ENCODE data around the gene MS4A2. TPM values are rescaled to one million over a fixed set of nuclear protein-coding genes. Genes with fewer than 3 reads are reported as not detected.
"Not testable (repeated sequence)": the region's sequence is repeated elsewhere in the genome, so short reads cannot be mapped to it uniquely, and the experiment has no call there.

Gene MS4A2
- polyA plus RNA-seq, 3 donors, result 0.19 to 0.26 TPM; not detected in 1

DNA sequence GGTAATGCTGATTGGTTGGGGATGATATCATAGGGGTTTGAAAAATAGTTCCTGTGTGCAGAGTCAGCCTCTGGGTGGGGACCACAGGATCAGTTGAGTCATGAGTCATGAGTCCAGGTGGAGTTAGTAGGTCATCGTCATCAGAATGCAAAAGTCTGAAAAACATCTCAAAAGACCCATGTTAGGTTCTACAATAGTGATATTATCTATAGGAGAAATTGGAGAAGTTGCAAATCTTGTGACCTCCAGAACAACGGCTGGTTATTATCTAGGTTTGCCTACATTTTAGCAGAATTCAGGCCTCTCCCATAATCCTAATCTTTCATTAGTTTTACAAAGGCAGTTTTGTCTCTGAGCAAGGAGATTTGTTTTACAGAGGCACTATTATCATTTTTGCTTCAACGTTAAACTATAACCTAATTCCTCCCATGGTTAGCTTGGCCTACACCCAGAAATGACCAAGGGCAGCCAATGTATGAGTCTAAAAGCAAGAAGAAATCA, 38.9 kb downstream of the MS4A2 start:
- Mint-ChIP-seq H3K27ac (no peak overlapping the region), H3K4me3 (no peak overlapping the region), H3K27me3 (ENCODE audit: low read depth in 3 of 3) (no peaks in the 10 kb centered on the region), H3K9me3 (peaks cover 0 to 3% (median 0%) of the 10 kb centered on the region in 7 donors), H3K4me1 (peaks cover 10% of the 10 kb centered on the region), H3K36me3 (no peaks in the 10 kb centered on the region)
- TF ChIP-seq, protein P1, sequence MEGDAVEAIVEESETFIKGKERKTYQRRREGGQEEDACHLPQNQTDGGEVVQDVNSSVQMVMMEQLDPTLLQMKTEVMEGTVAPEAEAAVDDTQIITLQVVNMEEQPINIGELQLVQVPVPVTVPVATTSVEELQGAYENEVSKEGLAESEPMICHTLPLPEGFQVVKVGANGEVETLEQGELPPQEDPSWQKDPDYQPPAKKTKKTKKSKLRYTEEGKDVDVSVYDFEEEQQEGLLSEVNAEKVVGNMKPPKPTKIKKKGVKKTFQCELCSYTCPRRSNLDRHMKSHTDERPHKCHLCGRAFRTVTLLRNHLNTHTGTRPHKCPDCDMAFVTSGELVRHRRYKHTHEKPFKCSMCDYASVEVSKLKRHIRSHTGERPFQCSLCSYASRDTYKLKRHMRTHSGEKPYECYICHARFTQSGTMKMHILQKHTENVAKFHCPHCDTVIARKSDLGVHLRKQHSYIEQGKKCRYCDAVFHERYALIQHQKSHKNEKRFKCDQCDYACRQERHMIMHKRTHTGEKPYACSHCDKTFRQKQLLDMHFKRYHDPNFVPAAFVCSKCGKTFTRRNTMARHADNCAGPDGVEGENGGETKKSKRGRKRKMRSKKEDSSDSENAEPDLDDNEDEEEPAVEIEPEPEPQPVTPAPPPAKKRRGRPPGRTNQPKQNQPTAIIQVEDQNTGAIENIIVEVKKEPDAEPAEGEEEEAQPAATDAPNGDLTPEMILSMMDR (IDR thresholded peaks at IDR 0.05), result no peak
- WGBS (ENCODE audit: insufficient coverage), result no CpG with 5 or more reads among the region's 3 CpGs
- Histone ChIP-seq H2AFZ (ENCODE audit: insufficient read depth, low read depth, low read length, poor library complexity, severe bottlenecking) (no peak overlapping the region), H3K9ac (ENCODE audit: insufficient read depth, low read length, poor library complexity, severe bottlenecking) (no peak overlapping the region), H3K4me1 (ENCODE audit: control insufficient read depth in 1 of 2, insufficient read depth in 2 of 2, low read length in 2 of 2) (peaks cover 0 to 2% of the 10 kb centered on the region in 2 donors), H3K27ac (ENCODE audit: low read depth in 1 of 2, low read length in 2 of 2) (no peak overlapping the region), H3K79me2 (ENCODE audit: insufficient read depth, low read length) (no peaks in the 10 kb centered on the region), H3K4me2 (replicated peaks; ENCODE audit: extremely low read depth, low read length, poor library complexity, severe bottlenecking) (no peak overlapping the region), H3K9me3 (replicated peaks in 1 of 2; ENCODE audit: control insufficient read depth in 1 of 2, insufficient read depth in 1 of 2, low read length in 2 of 2) (no peaks in the 10 kb centered on the region), H3K36me3 (replicated peaks in 1 of 2; ENCODE audit: control insufficient read depth in 1 of 2, insufficient read depth in 2 of 2, low read length in 2 of 2) (no peaks in the 10 kb centered on the region), H3K27me3 (ENCODE audit: control insufficient read depth in 2 of 2, insufficient read depth in 2 of 2, low read length in 2 of 2) (no peaks in the 10 kb centered on the region), H4K20me1 (ENCODE audit: insufficient read depth, low read length) (no peaks in the 10 kb centered on the region), H3K4me3 (replicated peaks in 1 of 3; ENCODE audit: low read depth in 2 of 3, low read length in 3 of 3) (no peak overlapping the region)
- intact Hi-C loops (cut with micrococcal nuclease), result no loop called here
- no peak for DNase-seq

DNA sequence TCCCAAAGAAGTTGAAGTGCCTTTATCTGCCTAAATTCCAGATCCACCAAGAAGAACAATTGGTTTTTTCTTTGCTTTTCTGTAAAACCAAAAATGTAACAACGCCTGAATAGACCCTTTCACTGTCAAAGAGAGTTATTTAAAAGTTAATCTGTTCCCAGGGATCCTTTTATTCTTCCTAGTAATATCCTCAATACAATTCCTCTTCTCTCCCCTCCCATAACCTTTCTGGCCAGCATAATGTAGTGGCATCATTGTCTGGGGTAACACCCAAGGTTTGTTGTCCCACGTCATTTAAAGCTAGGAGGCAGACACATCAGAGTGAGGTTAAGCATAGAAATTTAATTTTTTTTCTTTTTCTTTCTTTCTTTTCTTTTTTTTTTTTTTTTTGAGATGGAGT, 39.9 kb downstream of the MS4A2 start:
- H3K4me3 Mint-ChIP-seq, result no peak overlapping the region
- Histone ChIP-seq H3K9ac (ENCODE audit: insufficient read depth, low read length, poor library complexity, severe bottlenecking) (no peak overlapping the region), H3K27ac (ENCODE audit: low read depth in 1 of 2, low read length in 2 of 2) (no peak overlapping the region), H3K4me2 (replicated peaks; ENCODE audit: extremely low read depth, low read length, poor library complexity, severe bottlenecking) (no peak overlapping the region), H3K36me3 (replicated peaks in 1 of 2; ENCODE audit: control insufficient read depth in 1 of 2, insufficient read depth in 2 of 2, low read length in 2 of 2) (no peaks in the 10 kb centered on the region), H4K20me1 (ENCODE audit: insufficient read depth, low read length) (no peaks in the 10 kb centered on the region), H3K27me3 (ENCODE audit: control insufficient read depth in 2 of 2, insufficient read depth in 2 of 2, low read length in 2 of 2) (no peaks in the 10 kb centered on the region), H3K4me1 (ENCODE audit: control insufficient read depth in 1 of 2, insufficient read depth in 2 of 2, low read length in 2 of 2) (peaks cover 0 to 2% of the 10 kb centered on the region in 2 donors), H3K4me3 (replicated peaks in 1 of 3; ENCODE audit: low read depth in 2 of 3, low read length in 3 of 3) (no peak overlapping the region), H3K79me2 (ENCODE audit: insufficient read depth, low read length) (no peaks in the 10 kb centered on the region), H2AFZ (ENCODE audit: insufficient read depth, low read depth, low read length, poor library complexity, severe bottlenecking) (no peak overlapping the region), H3K9me3 (replicated peaks in 1 of 2; ENCODE audit: control insufficient read depth in 1 of 2, insufficient read depth in 1 of 2, low read length in 2 of 2) (no peaks in the 10 kb centered on the region)
- peaks cover 10% of the 10 kb centered on the region for H3K4me1 Mint-ChIP-seq
- WGBS (ENCODE audit: insufficient coverage), result no CpG with 5 or more reads among the region's 2 CpGs
- DNase-seq, result no peak
- no peaks in the 10 kb centered on the region for H3K36me3 Mint-ChIP-seq
- intact Hi-C loops (cut with micrococcal nuclease), result no loop called here
- H3K27me3 Mint-ChIP-seq (ENCODE audit: low read depth in 3 of 3), result no peaks in the 10 kb centered on the region
- TF ChIP-seq, protein P1 (IDR thresholded peaks at IDR 0.05), result no peak
- no peak overlapping the region for H3K27ac Mint-ChIP-seq
- peaks cover 0 to 3% (median 0%) of the 10 kb centered on the region in 7 donors for H3K9me3 Mint-ChIP-seq

DNA sequence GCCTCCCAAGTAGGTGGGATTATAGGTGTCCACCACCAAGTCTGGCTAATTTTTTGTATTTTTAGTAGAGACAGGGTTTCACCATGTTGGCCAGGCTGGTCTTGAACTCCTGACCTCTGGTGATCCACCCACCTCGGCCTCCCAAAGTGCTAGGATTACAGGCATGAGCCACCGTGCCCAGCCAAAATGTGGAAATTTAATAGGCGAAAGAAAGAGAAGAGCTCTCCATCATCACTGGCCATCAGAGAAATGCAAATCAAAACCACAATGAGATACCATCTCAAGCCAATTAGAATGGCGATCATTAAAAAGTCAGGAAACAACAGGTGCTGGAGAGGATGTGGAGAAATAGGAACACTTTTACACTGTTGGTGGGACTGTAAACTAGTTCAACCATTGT, 40.4 kb downstream of the MS4A2 start:
- H3K9me3 ChIP-seq (replicated peaks in 1 of 2; ENCODE audit: control insufficient read depth in 1 of 2, insufficient read depth in 1 of 2, low read length in 2 of 2); H3K4me2 ChIP-seq (replicated peaks; ENCODE audit: extremely low read depth, low read length, poor library complexity, severe bottlenecking); H2AFZ ChIP-seq (ENCODE audit: insufficient read depth, low read depth, low read length, poor library complexity, severe bottlenecking); H3K36me3 ChIP-seq (replicated peaks in 1 of 2; ENCODE audit: control insufficient read depth in 1 of 2, insufficient read depth in 2 of 2, low read length in 2 of 2); H4K20me1 ChIP-seq (ENCODE audit: insufficient read depth, low read length); H3K79me2 ChIP-seq (ENCODE audit: insufficient read depth, low read length); H3K4me1 Mint-ChIP-seq; H3K9ac ChIP-seq (ENCODE audit: insufficient read depth, low read length, poor library complexity, severe bottlenecking); H3K4me3 ChIP-seq (replicated peaks in 1 of 3; ENCODE audit: low read depth in 2 of 3, low read length in 3 of 3); H3K27me3 Mint-ChIP-seq (ENCODE audit: low read depth in 3 of 3); H3K4me1 ChIP-seq (ENCODE audit: control insufficient read depth in 1 of 2, insufficient read depth in 2 of 2, low read length in 2 of 2); H3K4me3 Mint-ChIP-seq; intact Hi-C loops (cut with micrococcal nuclease); H3K9me3 Mint-ChIP-seq; DNase-seq; H3K27ac ChIP-seq (ENCODE audit: low read depth in 1 of 2, low read length in 2 of 2); H3K27me3 ChIP-seq (ENCODE audit: control insufficient read depth in 2 of 2, insufficient read depth in 2 of 2, low read length in 2 of 2); H3K36me3 Mint-ChIP-seq: not testable (repeated sequence)
- peak overlapping the region in 1 of 7 donors; percentile 50 for H3K27ac Mint-ChIP-seq
- WGBS (ENCODE audit: insufficient coverage), result no CpG with 5 or more reads among the region's 4 CpGs
